NCI-H446 treated with DMSO at 0.1 percent for 48 hours (cell line): ENCODE measurements around the gene ANKZF1.
A peak's percentile ranks its signal among the peaks of the same experiment; 100 is the strongest.
"Not testable (repeated sequence)": the region's sequence is repeated elsewhere in the genome, so short reads cannot be mapped to it uniquely, and the experiment has no call there.

Experiments used
- DNase-seq: peaks from one replicate; lab custom pipeline; 2025; lab: John Stamatoyannopoulos, UW

ANKZF1 gene

GRCh38 chr2:219229305-219230058 is at the start of gene ANKZF1, which contains the start of gene ATG9A:
ANKZF1 (plus strand) TSS chr2:219229806; CDS start chr2:219230258, 452 bp downstream.
ATG9A (minus strand) TSS chr2:219229636; CDS start chr2:219228024, 1,612 bp downstream.
- DNase-seq = peak; percentile 95

GRCh38 chr2:219180961-219181360 is 48.6 kb upstream of the ANKZF1 start:
- DNase-seq = no peak

GRCh38 chr2:219181531-219181930 is 48.1 kb upstream of the ANKZF1 start:
- DNase-seq = no peak

GRCh38 chr2:219182331-219183150 is 47.1 kb upstream of the ANKZF1 start:
- DNase-seq = no peak

GRCh38 chr2:219183151-219183772 is 46.3 kb upstream of the ANKZF1 start:
- no peak for DNase-seq

GRCh38 chr2:219184121-219184520 is 45.5 kb upstream of the ANKZF1 start:
- DNase-seq = no peak

GRCh38 chr2:219186754-219187456 is 42.7 kb upstream of the ANKZF1 start:
- no peak for DNase-seq

- DNase-seq = no peak
Observed at GRCh38 chr2:219197388-219197787, 32.2 kb upstream of the ANKZF1 start.

- no peak for DNase-seq
Observed at GRCh38 chr2:219198974-219199373, 30.6 kb upstream of the ANKZF1 start.

GRCh38 chr2:219199470-219200211 is 30.0 kb upstream of the ANKZF1 start:
- DNase-seq = no peak

- DNase-seq = not testable (repeated sequence)
Observed at GRCh38 chr2:219200502-219201326, 28.9 kb upstream of the ANKZF1 start.

- not testable (repeated sequence) for DNase-seq
Observed at GRCh38 chr2:219201331-219201730, 28.3 kb upstream of the ANKZF1 start.

GRCh38 chr2:219204425-219205164 is 25.0 kb upstream of the ANKZF1 start:
- DNase-seq = no peak

- DNase-seq = no peak
Observed at GRCh38 chr2:219205165-219205538, 24.5 kb upstream of the ANKZF1 start.

GRCh38 chr2:219205981-219206327 is 23.7 kb upstream of the ANKZF1 start:
- no peak for DNase-seq

- DNase-seq = peak; percentile 82
Observed at GRCh38 chr2:219206328-219207133, 23.1 kb upstream of the ANKZF1 start, which contains the start of gene ZFAND2B. ZFAND2B (plus strand) TSS chr2:219206782; CDS start chr2:219206988, 206 bp downstream.

GRCh38 chr2:219207134-219207883 is 22.3 kb upstream of the ANKZF1 start:
- no peak for DNase-seq
